GM12873 (cell line): ENCODE measurements around the gene DAB1.

Experiments
- CTCF ChIP-seq: IDR thresholded peaks from 2 replicates; pipeline ENCODE4 v1.5.1; 2012; ENCODE audit warnings: low read depth, mild to moderate bottlenecking, moderate library complexity, low read length, control low read depth; ENCODE audit not compliant: insufficient read depth; ENCODE audit errors: missing control alignments

DAB1 gene

GRCh38 chr1:57295326-57295725, 128.5 kb downstream of the DAB1 start:
- no peak for TF ChIP-seq CTCF

- no peak for TF ChIP-seq CTCF
Measured at GRCh38 chr1:57294177-57294576, 129.7 kb downstream of the DAB1 start.

GRCh38 chr1:57293214-57293613, 130.6 kb downstream of the DAB1 start:
- no peak for TF ChIP-seq CTCF

DNA sequence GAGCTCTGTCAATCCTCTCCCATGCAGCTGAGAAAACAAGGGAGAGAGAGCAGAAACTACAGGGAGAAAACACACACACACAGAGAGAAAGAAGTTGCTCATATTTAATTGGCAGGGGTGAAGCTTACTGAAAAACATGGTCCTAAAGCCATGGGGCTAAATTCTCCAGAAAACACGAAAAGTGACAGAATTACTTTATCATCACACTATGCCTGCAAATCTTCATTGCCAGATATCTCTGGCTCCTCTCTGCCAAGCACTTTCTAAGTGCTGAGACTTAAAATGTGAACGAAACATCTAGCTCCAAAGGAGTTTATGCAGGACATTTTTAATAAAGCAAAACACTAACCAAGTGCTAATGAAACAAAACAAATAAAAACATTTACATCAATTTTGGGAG, 134.1 kb downstream of the DAB1 start:
- TF ChIP-seq CTCF: no peak

DNA sequence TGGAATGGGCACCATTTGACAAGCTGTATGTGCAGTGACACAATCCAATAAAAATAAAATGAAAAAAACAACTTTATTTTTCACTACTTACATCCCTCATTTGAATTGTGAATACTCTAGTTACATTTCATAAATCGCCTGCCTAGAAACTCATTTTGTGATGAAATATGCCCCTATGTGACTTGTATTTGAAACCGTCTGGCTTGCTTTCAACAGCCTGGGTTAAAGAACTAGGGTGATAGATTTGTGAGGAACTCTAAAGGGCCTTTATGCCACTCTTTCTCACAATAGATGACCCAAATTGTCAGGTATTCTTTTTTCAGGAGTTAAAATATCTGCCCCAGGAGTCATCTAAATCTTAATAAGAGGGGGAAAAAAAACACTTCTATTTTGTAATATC, 137.9 kb downstream of the DAB1 start:
- TF ChIP-seq CTCF: no peak

GRCh38 chr1:57282411-57282810, 141.4 kb downstream of the DAB1 start:
- TF ChIP-seq CTCF: no peak

DNA sequence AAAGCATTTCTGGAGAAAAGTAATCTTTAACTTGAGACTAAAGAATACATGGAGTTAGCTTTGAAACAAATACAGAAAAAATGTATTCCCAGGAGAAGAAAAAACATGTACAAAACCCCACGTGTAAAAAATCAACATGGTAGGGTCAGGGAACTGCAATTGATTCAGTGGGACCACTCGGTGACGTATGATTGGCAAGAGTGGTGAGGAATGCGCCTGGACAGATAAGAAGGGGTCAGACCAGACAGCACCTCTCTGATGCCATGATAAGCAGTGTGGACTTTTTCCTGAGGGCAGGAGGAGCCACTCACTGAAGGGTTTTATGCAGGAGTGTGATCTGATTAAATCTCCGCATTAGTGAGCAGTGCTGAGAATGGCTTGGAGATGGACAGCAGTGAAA, 142.5 kb downstream of the DAB1 start:
- no peak for TF ChIP-seq CTCF

DNA sequence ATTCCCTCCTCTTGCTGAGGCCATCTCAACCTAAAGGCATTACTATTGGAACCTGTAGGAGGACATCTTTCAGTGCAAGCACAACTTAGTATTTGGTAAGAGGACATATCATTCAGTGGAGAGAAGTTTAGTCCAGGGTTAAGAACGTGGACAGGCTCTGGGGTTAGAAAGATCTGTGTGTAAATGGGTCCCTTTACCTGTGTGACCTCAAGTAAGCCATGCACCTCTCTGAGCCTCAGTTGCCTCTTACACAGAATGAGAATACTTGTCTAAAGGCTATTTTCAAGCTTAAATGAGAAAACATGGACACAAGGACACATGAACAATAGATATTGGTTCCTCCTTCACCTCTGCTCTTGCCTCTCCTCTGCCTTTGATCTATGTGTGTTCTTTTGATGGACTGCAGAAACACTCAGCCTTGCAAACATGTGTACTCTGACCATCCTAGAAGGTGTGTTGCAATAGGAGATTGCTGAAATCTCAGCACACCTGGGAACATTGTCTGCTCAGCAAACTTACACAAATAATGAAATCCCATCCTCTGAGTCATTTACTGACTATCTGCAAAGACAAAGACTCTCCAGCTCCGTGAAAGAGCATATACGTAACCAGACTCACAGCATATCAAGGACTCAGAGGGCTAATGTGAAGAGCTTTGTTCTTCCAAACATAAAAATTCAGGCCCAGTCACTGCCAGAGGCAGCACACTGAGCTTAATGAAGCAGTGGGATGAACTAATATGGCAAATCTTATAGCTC, 143.8 kb downstream of the DAB1 start:
- no peak for TF ChIP-seq CTCF
